Measurements from ENCODE around the gene TMIE.

GRCh38 chr3:46699676-46700523 lies 1.3 kb upstream of the TMIE start:
- TF ChIP-seq ZFYVE20 (CRISPR knock-in tag; IDR thresholded peaks at IDR 0.05; ENCODE audit: borderline replicate concordance, low read depth) (no peak), MYC (CRISPR knock-in tag; IDR thresholded peaks at IDR 0.05; ENCODE audit: borderline replicate concordance) (no peak), SALL2 (CRISPR knock-in tag; IDR thresholded peaks at IDR 0.05) (no peak), ZNF138 (CRISPR knock-in tag; IDR thresholded peaks at IDR 0.05; ENCODE audit: low read depth) (no peak), ZBTB49 (CRISPR knock-in tag; IDR thresholded peaks at IDR 0.05; ENCODE audit: borderline replicate concordance) (no peak), PATZ1 (CRISPR knock-in tag; IDR thresholded peaks at IDR 0.05) (no peak)
